ENCODE data around the gene SMCR8. TPM values are rescaled to one million over a fixed set of nuclear protein-coding genes. Genes with fewer than 3 reads are reported as not detected.

Gene SMCR8
- total and polyA plus RNA-seq, 10 of the 15 experiments (the other 5 are each of a cell fraction or from before 2014, with no cell fraction given): 0.52 to 16.4 (median 8.0) TPM

- 0 out of 2 replicates have a peak, but pooled peaks have one; percentile 37 for TF ChIP-seq IRF3 (IDR thresholded peaks at IDR 0.05)
- no peak for TF ChIP-seq ZNF687 (IDR thresholded peaks at IDR 0.05)
Measured at GRCh38 chr17:18314731-18315561, at the start of gene SMCR8, which contains the start of gene TOP3A (continued).

- Histone ChIP-seq H3K4me2 (ENCODE audit: control insufficient read depth, insufficient read depth) (no peak overlapping the region), H3K9me3 (replicated peaks; ENCODE audit: control insufficient read depth, insufficient read depth, low read length) (no peaks in the 10 kb centered on the region), H3K27ac (ENCODE audit: control insufficient read depth, insufficient read depth) (no peak overlapping the region), H4K20me1 (ENCODE audit: control insufficient read depth, insufficient read depth) (no peaks in the 10 kb centered on the region), H3K79me2 (ENCODE audit: control insufficient read depth, insufficient read depth, low read length) (no peaks in the 10 kb centered on the region), H3K4me3 (no peak overlapping the region), H3K9ac (ENCODE audit: control insufficient read depth, insufficient read depth, low read length) (no peak overlapping the region), H2AFZ (ENCODE audit: control insufficient read depth, low read depth, low read length) (no peak overlapping the region), H3K27me3 (replicated peaks in 1 of 2; ENCODE audit: control insufficient read depth in 2 of 2, insufficient read depth in 2 of 2, low read length in 1 of 2) (no peaks in the 10 kb centered on the region), H3K36me3 (ENCODE audit: control insufficient read depth in 2 of 2, insufficient read depth in 2 of 2, low read length in 1 of 2) (peaks cover 0 to 5% of the 10 kb centered on the region in 2 experiments; a peak in 3 of 4 replicates), H3K4me1 (ENCODE audit: control insufficient read depth, insufficient read depth, low read length) (no peaks in the 10 kb centered on the region)
- no TSS peak for BruUV-seq (replicated peaks)
- no peak for FAIRE-seq
- no peak for DNase-seq (ENCODE audit: low read depth, low spot score)
- CTCF ChIA-PET: no interaction called here
- TF ChIP-seq CHD2 (IDR thresholded peaks at IDR 0.05; ENCODE audit: borderline replicate concordance, low read depth, low read length): no peak
- TF ChIP-seq IKZF1 (conservative IDR thresholded peaks at IDR 0.05): no peak
- TF ChIP-seq, protein P1, sequence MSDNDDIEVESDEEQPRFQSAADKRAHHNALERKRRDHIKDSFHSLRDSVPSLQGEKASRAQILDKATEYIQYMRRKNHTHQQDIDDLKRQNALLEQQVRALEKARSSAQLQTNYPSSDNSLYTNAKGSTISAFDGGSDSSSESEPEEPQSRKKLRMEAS (IDR thresholded peaks at IDR 0.05; ENCODE audit: low read depth, low read length): no peak
- no peak for TF ChIP-seq CBX5 (IDR thresholded peaks at IDR 0.05; ENCODE audit: low read depth)
- TF ChIP-seq POLR2A (IDR thresholded peaks at IDR 0.05; ENCODE audit: low read depth, low read length): peak; percentile 17; the same call in 1 of the 2 replicates
- no peak for TF ChIP-seq TBL1XR1 (IDR thresholded peaks at IDR 0.05; ENCODE audit: low read depth, low read length)
- no peak for TF ChIP-seq JUND (IDR thresholded peaks at IDR 0.05; ENCODE audit: low read depth, low read length)
- POLR2A ChIA-PET: no interaction called here
- intact Hi-C loops (cut with micrococcal nuclease; ENCODE audit: unreplicated experiment) (no loop called here), in situ Hi-C loops (cut with MboI) (no loop called here)
- no peak for ATAC-seq
- SMC1A ChIA-PET (ENCODE audit: uncharacterized antibody, unreplicated experiment): no interaction called here
- RAD21 ChIA-PET (ENCODE audit: unreplicated experiment): no interaction called here
- WGBS (ENCODE audit: insufficient coverage, insufficient replicate concordance, low lambda C conversion rate, missing lambda C conversion rate): 60% methylated on average over 10 of the region's 10 CpGs
Measured at GRCh38 chr17:18267366-18267765, 47.7 kb upstream of the SMCR8 start.
